ENCODE data around the gene MORC3. TPM values are rescaled to one million over a fixed set of nuclear protein-coding genes. Genes with fewer than 3 reads are reported as not detected.
"Not testable (repeated sequence)": the region's sequence is repeated elsewhere in the genome, so short reads cannot be mapped to it uniquely, and the experiment has no call there.

MORC3 gene
- 14.1 TPM for polyA plus RNA-seq (2013, experiment 1 of 2)
- 13.3 TPM for polyA plus RNA-seq (2013, experiment 2 of 2)

GRCh38 chr21:36319767-36320420 is at the start of gene MORC3:
Gene MORC3 (plus strand): TSS chr21:36320197. CDS start chr21:36320265, 68 bp downstream.
- Histone ChIP-seq H3K9me3 (ENCODE audit: insufficient read depth, low read depth, low read length) (no peaks in the 10 kb centered on the region), H3K4me1 (ENCODE audit: insufficient read depth, low read length) (peaks cover 13% of the 10 kb centered on the region), H3K4me3 (ENCODE audit: low read length) (peak within 1 kb of the TSS; percentile 99), H3K9ac (ENCODE audit: low read depth, low read length) (peak within 1 kb of the TSS; percentile 81), H3K27ac (ENCODE audit: low read depth, low read length) (peak within 1 kb of the TSS; percentile 94), H3K36me3 (ENCODE audit: insufficient read depth, low read length) (peaks cover 10% of the 10 kb centered on the region), H3K27me3 (ENCODE audit: insufficient read depth, low read length) (no peaks in the 10 kb centered on the region)
- 2% methylated on average over 59 of the region's 59 CpGs for WGBS

DNA sequence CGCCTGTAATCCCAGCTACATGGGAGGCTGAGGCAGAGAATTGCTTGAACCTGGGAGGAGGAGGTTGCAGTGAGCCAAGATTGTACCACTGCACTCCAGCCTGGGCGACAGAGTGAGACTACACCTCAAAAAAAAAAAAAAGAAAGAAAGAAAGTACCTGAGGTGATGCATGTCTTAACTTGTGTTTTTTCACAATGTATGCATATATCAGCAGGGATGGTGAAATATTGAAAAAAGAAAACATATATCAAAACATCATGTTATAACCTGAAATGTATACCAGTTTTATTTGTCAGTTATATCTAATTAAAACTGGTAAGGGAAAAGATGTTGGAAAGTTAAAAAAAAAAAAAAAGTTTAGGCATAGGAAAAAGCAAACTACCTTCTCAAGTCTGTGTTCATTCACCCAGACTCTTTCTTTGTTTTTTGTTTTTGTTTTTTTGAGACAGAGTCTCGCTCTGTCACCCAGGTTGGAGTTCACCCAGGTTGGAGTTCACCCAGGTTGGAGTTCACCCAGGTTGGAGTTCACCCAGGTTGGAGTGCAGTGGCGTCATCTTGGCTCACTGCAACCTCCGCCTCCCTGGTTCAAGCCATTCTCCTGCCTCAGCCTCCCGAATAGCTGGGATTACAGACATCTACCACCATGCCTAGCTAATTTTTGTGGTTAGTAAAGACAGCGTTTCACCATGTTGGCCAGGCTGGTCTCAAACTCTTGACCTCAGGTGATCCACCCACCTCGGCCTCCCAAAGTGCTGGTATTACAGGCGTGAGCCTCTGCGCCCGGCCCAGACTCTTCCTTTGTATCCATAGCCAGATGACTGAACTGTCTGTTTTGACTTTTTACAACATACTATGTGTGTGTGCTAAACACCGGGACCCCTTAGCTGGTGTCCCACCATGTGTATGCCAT is 49.0 kb upstream of the MORC3 start:
- not testable (repeated sequence) for H3K9me3 ChIP-seq (ENCODE audit: insufficient read depth, low read depth, low read length); H3K9ac ChIP-seq (ENCODE audit: low read depth, low read length); H3K36me3 ChIP-seq (ENCODE audit: insufficient read depth, low read length); H3K27ac ChIP-seq (ENCODE audit: low read depth, low read length); H3K27me3 ChIP-seq (ENCODE audit: insufficient read depth, low read length); H3K4me3 ChIP-seq (ENCODE audit: low read length); H3K4me1 ChIP-seq (ENCODE audit: insufficient read depth, low read length)
- 98% methylated on average over 12 of the region's 12 CpGs for WGBS

GRCh38 chr21:36274128-36274527 is 45.9 kb upstream of the MORC3 start:
- H3K9ac ChIP-seq (ENCODE audit: low read depth, low read length) = no peak overlapping the region
- H3K36me3 ChIP-seq (ENCODE audit: insufficient read depth, low read length) = peaks cover 4% of the 10 kb centered on the region; the same call in 1 of the 2 replicates
- H3K4me1 ChIP-seq (ENCODE audit: insufficient read depth, low read length) = no peaks in the 10 kb centered on the region
- H3K27me3 ChIP-seq (ENCODE audit: insufficient read depth, low read length) = no peaks in the 10 kb centered on the region
- 79% methylated on average over 4 of the region's 4 CpGs for WGBS
- H3K4me3 ChIP-seq (ENCODE audit: low read length) = no peak overlapping the region
- H3K9me3 ChIP-seq (ENCODE audit: insufficient read depth, low read depth, low read length) = no peaks in the 10 kb centered on the region
- H3K27ac ChIP-seq (ENCODE audit: low read depth, low read length) = no peak overlapping the region

- peaks cover 3% of the 10 kb centered on the region for H3K36me3 ChIP-seq (ENCODE audit: insufficient read depth, low read length)
- 84% methylated on average over 8 of the region's 10 CpGs for WGBS
- no peaks in the 10 kb centered on the region for H3K4me1 ChIP-seq (ENCODE audit: insufficient read depth, low read length)
- no peaks in the 10 kb centered on the region for H3K9me3 ChIP-seq (ENCODE audit: insufficient read depth, low read depth, low read length)
- H3K9ac ChIP-seq (ENCODE audit: low read depth, low read length) = no peak overlapping the region
- no peak overlapping the region for H3K4me3 ChIP-seq (ENCODE audit: low read length)
- no peaks in the 10 kb centered on the region for H3K27me3 ChIP-seq (ENCODE audit: insufficient read depth, low read length)
- H3K27ac ChIP-seq (ENCODE audit: low read depth, low read length) = no peak overlapping the region
Observed at GRCh38 chr21:36282568-36283230, 37.3 kb upstream of the MORC3 start.

- not testable (repeated sequence) for H3K4me3 ChIP-seq (ENCODE audit: low read length); H3K9me3 ChIP-seq (ENCODE audit: insufficient read depth, low read depth, low read length); H3K4me1 ChIP-seq (ENCODE audit: insufficient read depth, low read length); H3K36me3 ChIP-seq (ENCODE audit: insufficient read depth, low read length); H3K9ac ChIP-seq (ENCODE audit: low read depth, low read length); H3K27me3 ChIP-seq (ENCODE audit: insufficient read depth, low read length); H3K27ac ChIP-seq (ENCODE audit: low read depth, low read length)
- WGBS = 88% methylated on average over 9 of the region's 9 CpGs
Observed at GRCh38 chr21:36283231-36283622, 36.8 kb upstream of the MORC3 start.

GRCh38 chr21:36288651-36289243 is 31.2 kb upstream of the MORC3 start:
- Histone ChIP-seq H3K27me3 (ENCODE audit: insufficient read depth, low read length) (no peaks in the 10 kb centered on the region), H3K4me3 (ENCODE audit: low read length) (no peak overlapping the region), H3K36me3 (ENCODE audit: insufficient read depth, low read length) (peaks cover 4% of the 10 kb centered on the region), H3K9ac (ENCODE audit: low read depth, low read length) (no peak overlapping the region), H3K4me1 (ENCODE audit: insufficient read depth, low read length) (peaks cover 3% of the 10 kb centered on the region), H3K9me3 (ENCODE audit: insufficient read depth, low read depth, low read length) (no peaks in the 10 kb centered on the region), H3K27ac (ENCODE audit: low read depth, low read length) (no peak overlapping the region)
- 88% methylated on average over 7 of the region's 8 CpGs for WGBS

DNA sequence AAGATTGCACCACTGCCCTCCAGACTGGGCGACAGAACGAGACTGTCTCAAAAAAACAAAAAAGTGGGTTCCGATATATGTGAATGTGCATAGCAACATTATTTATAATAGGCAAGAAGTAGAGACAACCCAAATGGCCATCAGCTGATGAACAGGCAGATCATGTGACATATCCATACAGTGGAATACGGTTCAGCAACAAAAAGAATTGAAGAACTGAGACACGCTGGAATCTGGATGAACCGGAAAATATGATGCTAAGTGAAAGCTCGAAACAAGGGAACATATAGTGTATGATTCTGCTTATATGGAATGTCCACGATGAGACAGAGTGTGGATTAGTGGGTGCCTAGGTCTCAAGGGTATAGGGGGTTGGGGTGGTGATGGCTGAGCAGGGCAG is 28.5 kb upstream of the MORC3 start:
- Histone ChIP-seq H3K9ac (ENCODE audit: low read depth, low read length) (no peak overlapping the region), H3K27me3 (ENCODE audit: insufficient read depth, low read length) (no peaks in the 10 kb centered on the region), H3K9me3 (ENCODE audit: insufficient read depth, low read depth, low read length) (no peaks in the 10 kb centered on the region), H3K4me1 (ENCODE audit: insufficient read depth, low read length) (peaks cover 3% of the 10 kb centered on the region), H3K4me3 (ENCODE audit: low read length) (no peak overlapping the region), H3K36me3 (ENCODE audit: insufficient read depth, low read length) (peaks cover 4% of the 10 kb centered on the region), H3K27ac (ENCODE audit: low read depth, low read length) (no peak overlapping the region)
- WGBS = 77% methylated on average over 8 of the region's 8 CpGs

DNA sequence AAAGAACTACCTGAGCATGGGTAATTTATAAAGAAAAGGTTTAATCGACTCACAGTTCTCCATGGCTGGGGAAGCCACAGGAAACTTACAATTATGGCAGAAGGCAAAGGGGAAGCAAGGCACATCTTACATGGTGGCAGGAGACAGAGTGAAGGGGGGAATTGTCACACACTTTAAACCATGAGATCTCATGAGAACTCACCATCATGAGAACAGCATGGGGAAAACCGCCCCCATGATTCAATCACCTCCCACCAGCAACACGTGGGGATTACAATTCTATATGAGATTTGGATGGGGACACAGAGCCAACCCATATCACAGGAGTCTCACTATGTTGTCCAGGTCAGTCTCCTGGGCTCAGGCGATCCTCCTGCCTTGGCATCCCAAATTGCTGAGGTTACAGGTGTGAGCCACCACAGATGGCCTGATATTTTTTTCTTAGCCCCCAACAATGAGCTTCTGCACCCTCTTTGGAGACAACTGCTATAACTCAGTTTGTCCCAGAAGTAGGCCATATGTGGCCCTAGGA is 22.5 kb upstream of the MORC3 start:
- Histone ChIP-seq H3K27ac (ENCODE audit: low read depth, low read length) (no peak overlapping the region), H3K9me3 (ENCODE audit: insufficient read depth, low read depth, low read length) (no peaks in the 10 kb centered on the region), H3K4me1 (ENCODE audit: insufficient read depth, low read length) (no peaks in the 10 kb centered on the region), H3K36me3 (ENCODE audit: insufficient read depth, low read length) (peaks cover 4% of the 10 kb centered on the region), H3K4me3 (ENCODE audit: low read length) (no peak overlapping the region), H3K27me3 (ENCODE audit: insufficient read depth, low read length) (no peaks in the 10 kb centered on the region), H3K9ac (ENCODE audit: low read depth, low read length) (no peak overlapping the region)
- WGBS = 94% methylated on average over 3 of the region's 4 CpGs

- Histone ChIP-seq H3K9me3 (ENCODE audit: insufficient read depth, low read depth, low read length) (no peaks in the 10 kb centered on the region), H3K27ac (ENCODE audit: low read depth, low read length) (no peak overlapping the region), H3K27me3 (ENCODE audit: insufficient read depth, low read length) (no peaks in the 10 kb centered on the region), H3K4me3 (ENCODE audit: low read length) (no peak overlapping the region), H3K9ac (ENCODE audit: low read depth, low read length) (no peak overlapping the region), H3K36me3 (ENCODE audit: insufficient read depth, low read length) (peaks cover 4% of the 10 kb centered on the region), H3K4me1 (ENCODE audit: insufficient read depth, low read length) (no peaks in the 10 kb centered on the region)
- 77% methylated on average over 10 of the region's 10 CpGs for WGBS
Observed at GRCh38 chr21:36297938-36298572, 21.9 kb upstream of the MORC3 start.

GRCh38 chr21:36306872-36307534 is 13.0 kb upstream of the MORC3 start:
- Histone ChIP-seq H3K27me3 (ENCODE audit: insufficient read depth, low read length) (no peaks in the 10 kb centered on the region), H3K9me3 (ENCODE audit: insufficient read depth, low read depth, low read length) (no peaks in the 10 kb centered on the region), H3K27ac (ENCODE audit: low read depth, low read length) (peak overlapping the region; percentile 53; the same call in 1 of the 2 replicates), H3K4me1 (ENCODE audit: insufficient read depth, low read length) (no peaks in the 10 kb centered on the region), H3K36me3 (ENCODE audit: insufficient read depth, low read length) (no peaks in the 10 kb centered on the region), H3K4me3 (ENCODE audit: low read length) (no peak overlapping the region), H3K9ac (ENCODE audit: low read depth, low read length) (no peak overlapping the region)
- WGBS = 59% methylated on average over 4 of the region's 6 CpGs

Data from HUES64 (cell line).